A549 (cell line): ENCODE data around the gene KRTAP10-10.

Experiments used
- BHLHE40 ChIP-seq: IDR thresholded peaks from 2 replicates; pipeline ENCODE4 v1.6.1; 2012; ENCODE audit warnings: low read depth, low read length, inconsistent platforms
- CBX2 ChIP-seq: fragments of 200-600 bp; sonication (generic); IDR thresholded peaks from 2 replicates; pipeline ENCODE4 v1.6.1; 2016; ENCODE audit warnings: low read depth, mild to moderate bottlenecking, borderline replicate concordance
- JUN ChIP-seq, 2 experiments: fragments of >200 bp; sonication (Bioruptor Twin); formaldehyde crosslinking; IDR thresholded peaks; 2 replicates in 1 of 2; 3 replicates in 1 of 2; pipeline ENCODE4 v1.6.1; 2016 to 2017
- NFE2L2 ChIP-seq: fragments of 150-350 bp; conservative IDR thresholded peaks from 2 replicates; pipeline ENCODE4 v1.6.1; 2014; ENCODE audit warnings: low read length
- POLR2AphosphoS2 ChIP-seq: conservative IDR thresholded peaks from 2 replicates; pipeline ENCODE4 v1.6.1; 2012; ENCODE audit warnings: low read length, improper control_type of control experiment, inconsistent platforms
- RAD21 ChIP-seq, 2 experiments: fragments of >200 bp in 1 of 2; sonication (Bioruptor Twin) in 1 of 2; formaldehyde crosslinking in 1 of 2; IDR thresholded peaks in 1 of 2; conservative IDR thresholded peaks in 1 of 2; 2 replicates in 1 of 2; 3 replicates in 1 of 2; pipeline ENCODE4 v1.6.1; 2012 to 2018; ENCODE audit warnings: inconsistent platforms in 1 of 2
- TF ChIP-seq, protein P1 (sequence below): fragments of >200 bp; sonication (Bioruptor Twin); formaldehyde crosslinking; IDR thresholded peaks from 3 replicates; pipeline ENCODE4 v1.5.1; 2016

GRCh38 chr21:44658541-44658910 lies 21.4 kb downstream of the KRTAP10-10 start:
- TF ChIP-seq BHLHE40 (no peak), CBX2 (no peak), JUN (IDR thresholded peaks at IDR 0.05) (no peak), RAD21 (conservative IDR thresholded peaks at IDR 0.05 in 1 of 2, IDR thresholded peaks at IDR 0.05 in 1 of 2) (no peak), NFE2L2 (no peak), POLR2AphosphoS2 (no peak)
- TF ChIP-seq, protein P1, sequence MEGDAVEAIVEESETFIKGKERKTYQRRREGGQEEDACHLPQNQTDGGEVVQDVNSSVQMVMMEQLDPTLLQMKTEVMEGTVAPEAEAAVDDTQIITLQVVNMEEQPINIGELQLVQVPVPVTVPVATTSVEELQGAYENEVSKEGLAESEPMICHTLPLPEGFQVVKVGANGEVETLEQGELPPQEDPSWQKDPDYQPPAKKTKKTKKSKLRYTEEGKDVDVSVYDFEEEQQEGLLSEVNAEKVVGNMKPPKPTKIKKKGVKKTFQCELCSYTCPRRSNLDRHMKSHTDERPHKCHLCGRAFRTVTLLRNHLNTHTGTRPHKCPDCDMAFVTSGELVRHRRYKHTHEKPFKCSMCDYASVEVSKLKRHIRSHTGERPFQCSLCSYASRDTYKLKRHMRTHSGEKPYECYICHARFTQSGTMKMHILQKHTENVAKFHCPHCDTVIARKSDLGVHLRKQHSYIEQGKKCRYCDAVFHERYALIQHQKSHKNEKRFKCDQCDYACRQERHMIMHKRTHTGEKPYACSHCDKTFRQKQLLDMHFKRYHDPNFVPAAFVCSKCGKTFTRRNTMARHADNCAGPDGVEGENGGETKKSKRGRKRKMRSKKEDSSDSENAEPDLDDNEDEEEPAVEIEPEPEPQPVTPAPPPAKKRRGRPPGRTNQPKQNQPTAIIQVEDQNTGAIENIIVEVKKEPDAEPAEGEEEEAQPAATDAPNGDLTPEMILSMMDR = no peak
